ENCODE data around the gene CHTF8.
"Not testable (repeated sequence)": the region's sequence is repeated elsewhere in the genome, so short reads cannot be mapped to it uniquely, and the experiment has no call there.

CHTF8 gene

DNA sequence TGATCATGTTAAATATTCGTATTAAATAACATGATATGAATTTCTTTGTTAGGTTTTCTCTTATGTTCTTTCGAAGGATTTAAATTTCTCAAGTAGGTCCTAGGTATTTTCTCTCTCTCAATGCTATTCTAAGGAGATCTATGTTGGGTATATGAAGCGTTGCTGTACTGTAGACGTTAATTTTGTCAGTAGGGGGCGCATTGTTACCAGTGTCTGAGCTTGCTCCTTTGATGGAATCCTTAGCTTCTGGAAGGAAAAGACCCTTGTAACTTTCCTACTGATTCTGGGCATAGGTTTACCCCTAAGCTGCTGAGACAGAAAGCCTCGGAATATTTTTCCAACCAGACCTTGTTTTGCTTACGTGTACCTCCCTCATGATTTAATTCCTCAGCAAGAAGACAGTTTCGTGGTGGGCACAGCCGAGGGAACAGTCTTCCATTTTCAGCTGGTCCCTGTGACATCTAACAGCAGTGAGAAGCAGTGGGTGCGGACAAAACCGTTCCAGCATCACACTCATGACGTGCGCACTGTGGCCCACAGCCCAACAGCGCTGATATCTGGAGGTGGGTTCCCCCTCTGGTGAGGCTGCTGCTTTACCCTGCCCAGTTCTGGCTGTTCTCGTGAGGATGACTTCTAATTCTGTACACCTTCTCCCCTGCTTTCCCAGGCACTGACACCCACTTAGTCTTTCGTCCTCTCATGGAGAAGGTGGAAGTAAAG lies 17.9 kb upstream of the CHTF8 start:
- TF ChIP-seq, protein P1, sequence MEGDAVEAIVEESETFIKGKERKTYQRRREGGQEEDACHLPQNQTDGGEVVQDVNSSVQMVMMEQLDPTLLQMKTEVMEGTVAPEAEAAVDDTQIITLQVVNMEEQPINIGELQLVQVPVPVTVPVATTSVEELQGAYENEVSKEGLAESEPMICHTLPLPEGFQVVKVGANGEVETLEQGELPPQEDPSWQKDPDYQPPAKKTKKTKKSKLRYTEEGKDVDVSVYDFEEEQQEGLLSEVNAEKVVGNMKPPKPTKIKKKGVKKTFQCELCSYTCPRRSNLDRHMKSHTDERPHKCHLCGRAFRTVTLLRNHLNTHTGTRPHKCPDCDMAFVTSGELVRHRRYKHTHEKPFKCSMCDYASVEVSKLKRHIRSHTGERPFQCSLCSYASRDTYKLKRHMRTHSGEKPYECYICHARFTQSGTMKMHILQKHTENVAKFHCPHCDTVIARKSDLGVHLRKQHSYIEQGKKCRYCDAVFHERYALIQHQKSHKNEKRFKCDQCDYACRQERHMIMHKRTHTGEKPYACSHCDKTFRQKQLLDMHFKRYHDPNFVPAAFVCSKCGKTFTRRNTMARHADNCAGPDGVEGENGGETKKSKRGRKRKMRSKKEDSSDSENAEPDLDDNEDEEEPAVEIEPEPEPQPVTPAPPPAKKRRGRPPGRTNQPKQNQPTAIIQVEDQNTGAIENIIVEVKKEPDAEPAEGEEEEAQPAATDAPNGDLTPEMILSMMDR (IDR thresholded peaks at IDR 0.05; ENCODE audit: low read length), result peak; percentile 92
- no peak for TF ChIP-seq EZH2 (IDR thresholded peaks at IDR 0.05; ENCODE audit: borderline replicate concordance, low read length)
- H3K4me2 ChIP-seq (ENCODE audit: low read length), result no peak overlapping the region
- no peaks in the 10 kb centered on the region for H3K9me3 ChIP-seq (ENCODE audit: low read length)
- H3K27ac ChIP-seq (ENCODE audit: low read depth, low read length, poor library complexity, severe bottlenecking), result no peak overlapping the region
- no peaks in the 10 kb centered on the region for H3K27me3 ChIP-seq (ENCODE audit: insufficient read depth, low read length)
- no peak overlapping the region for H3K4me3 ChIP-seq (ENCODE audit: low read depth, low read length, poor library complexity, severe bottlenecking)
- H3K36me3 ChIP-seq (ENCODE audit: insufficient read depth, low read length), result peaks cover 82% of the 10 kb centered on the region
- no peaks in the 10 kb centered on the region for H4K20me1 ChIP-seq (ENCODE audit: insufficient read depth, low read length)
- H3F3A ChIP-seq (ENCODE audit: insufficient read depth, low read length), result no peaks in the 10 kb centered on the region
- H3K9ac ChIP-seq (ENCODE audit: low read length), result no peak overlapping the region
- H3K4me1 ChIP-seq (ENCODE audit: insufficient read depth, low read length, severe bottlenecking), result no peaks in the 10 kb centered on the region
- H2AFZ ChIP-seq (ENCODE audit: low read length), result no peak overlapping the region
- no peaks in the 10 kb centered on the region for H3K79me2 ChIP-seq (ENCODE audit: insufficient read depth, low read length)
- no peaks in the 10 kb centered on the region for H3K9me2 ChIP-seq (ENCODE audit: low read depth, low read length)

DNA sequence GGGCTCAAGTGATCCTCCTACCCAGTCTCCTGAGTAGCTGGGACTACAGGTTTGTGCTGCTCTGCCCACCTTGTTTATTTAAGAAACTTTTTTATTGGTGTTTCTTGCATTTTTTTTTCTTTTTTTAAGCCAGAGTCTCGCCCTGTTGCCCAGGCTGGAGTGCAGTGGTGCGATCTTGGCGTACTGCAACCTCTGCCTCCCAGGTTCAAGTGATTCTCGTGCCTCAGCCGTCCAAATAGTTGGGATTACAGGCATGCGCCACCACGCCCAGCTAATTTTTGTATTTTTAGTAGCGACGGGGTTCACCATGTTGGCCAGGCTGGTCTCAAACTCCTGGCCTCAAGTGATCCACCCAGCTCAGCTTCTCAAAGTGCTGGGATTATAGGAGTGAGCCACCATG lies 17.2 kb upstream of the CHTF8 start:
- H3K9me2 ChIP-seq (ENCODE audit: low read depth, low read length); H4K20me1 ChIP-seq (ENCODE audit: insufficient read depth, low read length); H3K27ac ChIP-seq (ENCODE audit: low read depth, low read length, poor library complexity, severe bottlenecking); H3K9me3 ChIP-seq (ENCODE audit: low read length); H3K4me3 ChIP-seq (ENCODE audit: low read depth, low read length, poor library complexity, severe bottlenecking); H3K4me2 ChIP-seq (ENCODE audit: low read length); H3K9ac ChIP-seq (ENCODE audit: low read length); H2AFZ ChIP-seq (ENCODE audit: low read length); H3K4me1 ChIP-seq (ENCODE audit: insufficient read depth, low read length, severe bottlenecking); H3K79me2 ChIP-seq (ENCODE audit: insufficient read depth, low read length); H3K27me3 ChIP-seq (ENCODE audit: insufficient read depth, low read length); H3F3A ChIP-seq (ENCODE audit: insufficient read depth, low read length): not testable (repeated sequence)
- peaks cover 79% of the 10 kb centered on the region for H3K36me3 ChIP-seq (ENCODE audit: insufficient read depth, low read length)

DNA sequence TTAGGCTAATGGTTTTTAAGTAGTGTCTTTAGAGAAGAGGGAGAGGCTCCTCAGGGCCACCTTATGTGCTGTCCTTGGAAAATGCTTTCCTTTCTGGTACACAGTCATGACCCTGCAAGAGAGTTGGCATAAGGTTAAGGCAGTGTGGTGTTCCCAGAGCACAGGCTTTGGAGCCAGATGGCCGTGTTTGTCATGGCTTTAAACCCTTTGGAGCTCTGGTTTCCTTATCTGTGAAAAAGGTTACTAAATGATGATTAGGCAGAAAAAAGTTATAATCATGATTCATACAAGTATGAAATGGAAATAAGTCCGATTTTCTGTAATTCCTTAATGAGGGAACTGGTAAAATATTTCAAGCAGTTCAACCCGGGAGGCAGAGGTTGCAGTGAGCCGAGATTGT lies 13.3 kb upstream of the CHTF8 start:
- H3K4me1 ChIP-seq (ENCODE audit: insufficient read depth, low read length, severe bottlenecking), result no peaks in the 10 kb centered on the region
- no peak overlapping the region for H2AFZ ChIP-seq (ENCODE audit: low read length)
- no peaks in the 10 kb centered on the region for H3F3A ChIP-seq (ENCODE audit: insufficient read depth, low read length)
- H3K9me2 ChIP-seq (ENCODE audit: low read depth, low read length), result no peaks in the 10 kb centered on the region
- peaks cover 80% of the 10 kb centered on the region for H3K36me3 ChIP-seq (ENCODE audit: insufficient read depth, low read length)
- H3K79me2 ChIP-seq (ENCODE audit: insufficient read depth, low read length), result no peaks in the 10 kb centered on the region
- TF ChIP-seq, protein P1 (IDR thresholded peaks at IDR 0.05; ENCODE audit: low read length), result no peak
- no peak for TF ChIP-seq EZH2 (IDR thresholded peaks at IDR 0.05; ENCODE audit: borderline replicate concordance, low read length)
- H4K20me1 ChIP-seq (ENCODE audit: insufficient read depth, low read length), result no peaks in the 10 kb centered on the region
- H3K4me2 ChIP-seq (ENCODE audit: low read length), result no peak overlapping the region
- no peak overlapping the region for H3K4me3 ChIP-seq (ENCODE audit: low read depth, low read length, poor library complexity, severe bottlenecking)
- H3K9ac ChIP-seq (ENCODE audit: low read length), result no peak overlapping the region
- H3K9me3 ChIP-seq (ENCODE audit: low read length), result no peaks in the 10 kb centered on the region
- no peak overlapping the region for H3K27ac ChIP-seq (ENCODE audit: low read depth, low read length, poor library complexity, severe bottlenecking)
- H3K27me3 ChIP-seq (ENCODE audit: insufficient read depth, low read length), result no peaks in the 10 kb centered on the region

DNA sequence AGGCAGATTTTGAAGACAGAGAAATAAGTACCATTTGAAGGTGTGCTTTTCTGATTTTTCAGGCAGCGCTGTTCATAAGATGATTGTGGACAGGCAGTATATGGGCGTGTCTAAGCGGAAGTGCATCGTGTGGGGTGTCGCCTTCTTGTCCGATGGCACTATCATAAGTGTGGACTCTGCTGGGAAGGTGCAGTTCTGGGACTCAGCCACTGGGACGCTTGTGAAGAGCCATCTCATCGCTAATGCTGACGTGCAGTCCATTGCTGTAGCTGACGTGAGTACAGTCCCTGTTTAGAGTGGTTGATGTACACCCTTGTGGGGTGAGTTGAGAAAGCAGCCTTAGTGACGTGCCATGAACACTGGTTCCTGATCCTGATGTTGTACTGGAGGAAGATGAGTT lies 10.7 kb upstream of the CHTF8 start:
- Histone ChIP-seq H3K4me3 (ENCODE audit: low read depth, low read length, poor library complexity, severe bottlenecking) (no peak overlapping the region), H3K4me2 (ENCODE audit: low read length) (no peak overlapping the region), H3K27ac (ENCODE audit: low read depth, low read length, poor library complexity, severe bottlenecking) (no peak overlapping the region), H3K9ac (ENCODE audit: low read length) (no peak overlapping the region), H3F3A (ENCODE audit: insufficient read depth, low read length) (no peaks in the 10 kb centered on the region), H3K9me2 (ENCODE audit: low read depth, low read length) (no peaks in the 10 kb centered on the region), H3K79me2 (ENCODE audit: insufficient read depth, low read length) (no peaks in the 10 kb centered on the region), H3K27me3 (ENCODE audit: insufficient read depth, low read length) (no peaks in the 10 kb centered on the region), H3K9me3 (ENCODE audit: low read length) (no peaks in the 10 kb centered on the region), H4K20me1 (ENCODE audit: insufficient read depth, low read length) (no peaks in the 10 kb centered on the region), H3K4me1 (ENCODE audit: insufficient read depth, low read length, severe bottlenecking) (no peaks in the 10 kb centered on the region), H3K36me3 (ENCODE audit: insufficient read depth, low read length) (peaks cover 83% of the 10 kb centered on the region), H2AFZ (ENCODE audit: low read length) (no peak overlapping the region)
- TF ChIP-seq, protein P1 (IDR thresholded peaks at IDR 0.05; ENCODE audit: low read length), result no peak
- TF ChIP-seq EZH2 (IDR thresholded peaks at IDR 0.05; ENCODE audit: borderline replicate concordance, low read length), result no peak
